Mucosa of rectum (tissue), 2 donors: Measurements from ENCODE around the gene HMGN5.

Experiments
- H3K27ac ChIP-seq, 2 donors: one replicate each; pipeline ENCODE4 v1.7.0; 2013; ENCODE audit warnings: inconsistent platforms in 2 of 2, low read depth in 2 of 2, low read length in 2 of 2
- H3K27me3 ChIP-seq, 2 donors: one replicate each; pipeline ENCODE4 v1.7.0; 2013; ENCODE audit warnings: low read length in 2 of 2; ENCODE audit not compliant: control insufficient read depth in 2 of 2, insufficient read depth in 2 of 2
- H3K36me3 ChIP-seq, 2 donors: one replicate each; pipeline ENCODE4 v1.7.0; 2013; ENCODE audit warnings: low read length in 2 of 2; ENCODE audit not compliant: control insufficient read depth in 2 of 2, insufficient read depth in 2 of 2
- H3K4me1 ChIP-seq, 2 donors: one replicate each; pipeline ENCODE4 v1.7.0; 2013; ENCODE audit warnings: low read length in 2 of 2, mild to moderate bottlenecking in 1 of 2; ENCODE audit not compliant: control insufficient read depth in 2 of 2, insufficient read depth in 2 of 2
- H3K4me3 ChIP-seq, 2 donors: one replicate each; pipeline ENCODE4 v1.7.0; 2013; ENCODE audit warnings: low read length in 2 of 2
- H3K9ac ChIP-seq, 2 donors: one replicate each; pipeline ENCODE4 v1.7.0; 2013; ENCODE audit warnings: low read length in 2 of 2, low read depth in 1 of 2, mild to moderate bottlenecking in 1 of 2
- H3K9me3 ChIP-seq, 2 donors: one replicate each; pipeline ENCODE4 v1.7.0; 2013; ENCODE audit warnings: low read length in 2 of 2; ENCODE audit not compliant: control insufficient read depth in 2 of 2
- donor health status: healthy.
- donor health status: Normal muscosa, but diverticular disease.

The HMGN5 gene

DNA sequence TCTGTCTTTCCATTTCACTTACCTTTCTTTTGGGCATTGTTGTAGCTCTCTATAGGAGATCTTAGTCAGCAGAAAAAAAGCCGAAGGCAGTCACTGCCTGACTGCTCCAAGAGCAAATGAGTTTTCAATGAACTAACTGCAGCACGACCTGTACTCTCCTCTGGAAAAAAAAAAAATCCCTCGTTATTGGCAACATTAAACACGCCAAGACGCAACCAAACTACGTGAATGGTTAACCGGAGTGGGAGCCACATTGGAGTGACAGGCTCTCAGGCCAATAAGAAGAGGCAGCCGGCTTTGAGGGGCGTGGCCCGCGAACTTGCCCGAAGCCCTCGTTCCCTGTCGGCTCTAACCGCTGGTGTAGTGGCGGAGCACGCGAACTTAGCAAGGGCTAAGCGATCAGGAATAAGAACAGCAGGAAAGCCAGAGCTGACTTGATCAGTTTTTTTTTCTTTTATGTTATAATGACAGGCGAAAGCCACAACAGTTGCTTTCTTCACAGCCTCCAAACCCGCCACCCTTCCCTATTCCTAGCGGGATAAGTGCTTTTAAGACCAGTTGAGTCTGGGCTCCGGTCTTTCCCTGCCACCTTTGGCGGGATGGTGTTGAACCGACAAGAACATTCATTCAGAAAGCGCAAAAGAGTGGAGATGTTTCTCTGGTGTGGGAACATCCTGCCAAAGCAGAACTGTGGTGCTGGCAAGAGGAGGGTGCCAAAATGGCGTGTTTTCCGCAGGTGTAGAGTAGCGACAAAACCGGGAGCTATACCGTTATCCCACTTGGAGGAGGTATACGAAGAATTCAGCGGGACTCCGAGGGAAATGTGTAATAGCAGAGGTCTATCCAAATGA lies 80.0 kb downstream of the HMGN5 start:
- Histone ChIP-seq H3K4me3 (peak overlapping the region; percentile 75 to 88), H3K27me3 (peaks cover 0 to 7% of the 10 kb centered on the region in 2 donors)

DNA sequence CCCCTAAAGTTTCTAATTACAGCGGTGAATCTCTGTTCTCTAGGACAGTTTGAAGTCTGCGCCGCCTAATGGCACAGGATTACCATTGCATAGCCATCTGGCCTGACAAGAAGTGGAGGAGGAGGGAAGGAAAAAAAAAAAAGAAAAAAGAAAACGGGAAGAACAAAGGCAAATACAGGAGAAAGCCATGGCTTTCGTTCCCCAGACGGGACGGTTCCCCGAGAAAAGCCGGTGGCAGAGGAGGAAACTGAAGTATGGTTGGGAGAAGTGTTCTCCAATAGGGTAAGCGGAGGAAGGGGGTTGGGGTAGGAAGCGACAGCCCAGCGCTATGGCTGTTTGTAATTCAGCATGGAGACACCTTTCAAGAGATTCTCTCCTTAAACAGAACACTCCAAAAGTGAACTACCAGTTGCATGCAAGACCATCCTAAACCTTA lies 80.8 kb downstream of the HMGN5 start:
- H3K4me1 ChIP-seq, result peaks cover 0 to 3% of the 10 kb centered on the region in 2 donors
- peak overlapping the region; percentile 48 to 63 for H3K9ac ChIP-seq
- H3K27ac ChIP-seq, result peak overlapping the region; percentile 17 to 36
- H3K27me3 ChIP-seq, result peaks cover 0 to 7% of the 10 kb centered on the region in 2 donors
- H3K36me3 ChIP-seq, result no peaks in the 10 kb centered on the region
- peak overlapping the region; percentile 75 to 88 for H3K4me3 ChIP-seq
- no peaks in the 10 kb centered on the region for H3K9me3 ChIP-seq

More for the DNA sequence above, 80.0 kb downstream of the HMGN5 start:
- Histone ChIP-seq H3K4me1 (peaks cover 0 to 3% of the 10 kb centered on the region in 2 donors), H3K9ac (peak overlapping the region; percentile 48 to 63), H3K36me3 (no peaks in the 10 kb centered on the region), H3K9me3 (no peaks in the 10 kb centered on the region), H3K27ac (peak overlapping the region; percentile 17 to 36)

DNA sequence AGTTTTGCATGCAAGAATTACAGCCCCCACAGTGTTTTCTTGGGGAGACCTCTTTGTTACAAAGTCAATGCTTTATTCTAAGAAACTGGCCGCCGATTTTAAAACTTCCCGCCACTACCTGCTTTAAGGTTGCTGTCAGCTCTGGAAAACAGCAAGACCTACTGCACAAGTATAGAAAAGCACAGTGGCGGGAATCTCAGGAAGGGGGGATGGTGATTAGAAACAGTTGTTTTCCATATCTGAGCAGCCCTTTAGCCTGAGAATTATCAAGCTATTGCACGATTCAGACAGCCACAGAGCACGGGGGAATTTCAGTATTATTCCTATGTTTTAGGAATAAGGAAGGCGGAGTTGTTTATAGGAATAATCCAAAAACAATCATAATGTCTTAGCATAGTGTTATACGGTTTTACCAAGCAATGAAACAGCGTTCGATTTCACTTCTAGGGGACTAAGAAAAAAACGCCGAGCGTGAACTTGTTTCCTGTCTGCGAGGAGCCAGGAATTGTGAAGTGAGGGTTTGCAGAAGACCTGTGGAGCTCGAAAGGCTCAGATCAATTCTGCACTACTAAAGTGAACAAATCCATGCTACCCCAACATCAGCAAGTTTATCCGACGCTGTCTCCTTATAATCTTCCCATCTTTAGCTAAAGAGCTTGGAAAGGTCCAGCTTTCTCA lies 81.3 kb downstream of the HMGN5 start:
- H3K4me3 ChIP-seq, result peak overlapping the region; percentile 75 to 88
- no peaks in the 10 kb centered on the region for H3K9me3 ChIP-seq
- H3K36me3 ChIP-seq, result no peaks in the 10 kb centered on the region
- peak overlapping the region in 1 of 2 donors; percentile 11 for H3K9ac ChIP-seq
- H3K4me1 ChIP-seq, result peaks cover 0 to 3% of the 10 kb centered on the region in 2 donors
- peaks cover 0 to 7% of the 10 kb centered on the region in 2 donors for H3K27me3 ChIP-seq
- H3K27ac ChIP-seq, result no peak overlapping the region

DNA sequence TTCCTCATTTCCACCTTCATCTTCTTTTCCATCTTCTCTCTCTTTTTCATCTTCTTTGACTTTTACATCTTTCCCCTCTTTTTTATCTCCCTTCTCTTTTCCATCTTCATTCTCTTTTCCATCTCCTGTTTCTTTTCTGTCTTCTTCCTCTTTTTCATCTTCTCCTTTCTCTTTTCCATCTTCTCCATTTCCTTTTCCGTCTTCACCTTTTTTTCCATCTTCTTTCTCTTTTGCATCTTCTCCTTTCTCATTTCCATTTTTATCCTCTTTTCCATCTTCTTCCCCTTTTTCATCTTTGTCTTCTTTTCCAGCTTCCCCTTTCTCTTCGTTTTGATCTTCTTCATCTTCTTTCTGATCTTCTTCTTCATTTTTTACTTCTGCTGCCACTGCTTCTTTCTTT lies 87.0 kb downstream of the HMGN5 start:
- H3K27me3 ChIP-seq, result no peaks in the 10 kb centered on the region
- H3K4me1 ChIP-seq, result no peaks in the 10 kb centered on the region
- H3K9ac ChIP-seq, result no peak overlapping the region
- H3K4me3 ChIP-seq, result no peak overlapping the region
- no peak overlapping the region for H3K27ac ChIP-seq
- no peaks in the 10 kb centered on the region for H3K9me3 ChIP-seq
- no peaks in the 10 kb centered on the region for H3K36me3 ChIP-seq

DNA sequence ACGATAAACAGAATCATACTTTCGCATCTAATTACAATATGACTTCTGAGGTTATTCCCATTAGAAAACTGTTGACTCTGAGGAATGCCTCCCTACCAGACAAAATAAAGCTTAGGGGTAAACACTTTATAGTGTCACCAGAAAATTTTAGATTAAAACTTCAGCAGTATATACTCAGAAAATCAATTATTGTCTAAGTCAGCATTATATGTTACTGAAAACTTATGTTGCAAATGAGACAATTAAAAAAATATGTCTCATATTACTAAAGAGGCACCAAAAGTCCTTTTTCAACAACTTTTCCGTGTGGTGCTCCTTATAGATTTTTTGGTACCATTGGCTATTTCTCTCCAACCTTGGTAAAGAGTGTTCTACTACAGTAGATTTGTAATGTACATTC lies 91.4 kb downstream of the HMGN5 start:
- H3K36me3 ChIP-seq, result no peaks in the 10 kb centered on the region
- H3K4me3 ChIP-seq, result no peak overlapping the region
- H3K4me1 ChIP-seq, result no peaks in the 10 kb centered on the region
- no peak overlapping the region for H3K27ac ChIP-seq
- no peaks in the 10 kb centered on the region for H3K27me3 ChIP-seq
- H3K9ac ChIP-seq, result no peak overlapping the region
- no peaks in the 10 kb centered on the region for H3K9me3 ChIP-seq

DNA sequence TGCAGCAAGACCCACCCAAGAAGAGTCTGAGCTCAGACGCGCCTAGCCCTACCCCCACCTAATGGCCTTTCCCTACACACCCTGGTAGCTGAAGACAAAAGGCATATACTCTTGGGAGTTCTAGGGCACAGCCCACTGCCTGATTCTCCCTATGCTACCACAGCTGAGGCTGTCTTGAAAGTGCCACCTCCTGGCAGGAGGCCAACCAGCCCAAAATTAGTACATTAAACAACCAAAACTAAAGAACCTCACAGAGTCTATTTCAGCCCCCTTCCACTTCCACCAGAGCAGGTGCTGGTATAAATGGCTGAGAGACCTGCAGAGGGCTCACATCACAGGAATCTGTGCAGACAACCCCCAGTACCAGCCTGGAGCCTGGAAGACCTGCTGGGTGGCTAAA lies 119.1 kb downstream of the HMGN5 start:
- Histone ChIP-seq H3K36me3 (no peaks in the 10 kb centered on the region), H3K9me3 (no peaks in the 10 kb centered on the region), H3K27ac (no peak overlapping the region), H3K4me3 (no peak overlapping the region), H3K9ac (no peak overlapping the region), H3K27me3 (no peaks in the 10 kb centered on the region), H3K4me1 (no peaks in the 10 kb centered on the region)
